DMS 273 treated with DMSO at 0.1 percent for 48 hours (cell line): Measurements from ENCODE around the gene ART1.
"Not testable (repeated sequence)": the region's sequence is repeated elsewhere in the genome, so short reads cannot be mapped to it uniquely, and the experiment has no call there.

Source experiments
- DNase-seq: peaks from one replicate; lab custom pipeline; 2025; lab: John Stamatoyannopoulos, UW

ART1 gene

GRCh38 chr11:3632070-3632660 is 12.8 kb upstream of the ART1 start:
- DNase-seq, result no peak

GRCh38 chr11:3635641-3636375 is 9.1 kb upstream of the ART1 start:
- no peak for DNase-seq

GRCh38 chr11:3637201-3637600 is 7.7 kb upstream of the ART1 start:
- DNase-seq, result no peak

- DNase-seq, result no peak
Observed at GRCh38 chr11:3638513-3638912, 6.4 kb upstream of the ART1 start.

- no peak for DNase-seq
Observed at GRCh38 chr11:3639841-3640240, 5.1 kb upstream of the ART1 start.

GRCh38 chr11:3641191-3641590 is 3.7 kb upstream of the ART1 start:
- no peak for DNase-seq

GRCh38 chr11:3641701-3642070 is 3.2 kb upstream of the ART1 start, which contains the start of gene ART5:
Gene ART5 (minus strand): TSS chr11:3641992. CDS start chr11:3641862, 130 bp downstream.
- no peak for DNase-seq

- peak; percentile 23 for DNase-seq
Observed at GRCh38 chr11:3642071-3642951, 2.6 kb upstream of the ART1 start.

GRCh38 chr11:3643102-3643546 is 1.8 kb upstream of the ART1 start:
- DNase-seq, result not testable (repeated sequence)

- DNase-seq, result no peak
Observed at GRCh38 chr11:3645552-3645951, 624 bp downstream of the ART1 start.

GRCh38 chr11:3648843-3649242 is 3.9 kb downstream of the ART1 start:
- DNase-seq, result not testable (repeated sequence)

GRCh38 chr11:3649374-3649773 is 4.4 kb downstream of the ART1 start:
- DNase-seq, result not testable (repeated sequence)

GRCh38 chr11:3652514-3652913 is 7.6 kb downstream of the ART1 start:
- not testable (repeated sequence) for DNase-seq

- DNase-seq, result no peak
Observed at GRCh38 chr11:3655547-3655946, 10.6 kb downstream of the ART1 start.

- not testable (repeated sequence) for DNase-seq
Observed at GRCh38 chr11:3657331-3657730, 12.4 kb downstream of the ART1 start.

- DNase-seq, result no peak
Observed at GRCh38 chr11:3658252-3658651, 13.3 kb downstream of the ART1 start.

GRCh38 chr11:3659595-3660515 is 14.9 kb downstream of the ART1 start:
- no peak for DNase-seq

- no peak for DNase-seq
Observed at GRCh38 chr11:3660960-3661359, 16.0 kb downstream of the ART1 start.

- no peak for DNase-seq
Observed at GRCh38 chr11:3662856-3663255, 17.9 kb downstream of the ART1 start.

GRCh38 chr11:3664032-3664630 is 19.2 kb downstream of the ART1 start:
- no peak for DNase-seq
